A673 (cell line): ENCODE data around the gene SHLD1. TPM values are rescaled to one million over a fixed set of nuclear protein-coding genes. Genes with fewer than 3 reads are reported as not detected.
"Not testable (repeated sequence)": the region's sequence is repeated elsewhere in the genome, so short reads cannot be mapped to it uniquely, and the experiment has no call there.

Experiments used
- BruUV-seq: library from RNA; stranded (reverse); fragments of 400-500 nt; replicated peaks from 2 replicates; lab custom pipeline; 2021; lab: Mats Ljungman, UMichigan
- CTCF ChIA-PET: fragments of 300-600 bp; sonication (Branson Sonifier 250); formaldehyde crosslinking; loops from one replicate; lab custom pipeline; 2022; ENCODE audit warnings: antibody characterized with exemption; lab: Charles Lee
- POLR2A ChIA-PET: fragments of 300-600 bp; sonication (Branson Sonifier 250); formaldehyde crosslinking; loops from one replicate; lab custom pipeline; 2022; ENCODE audit warnings: antibody characterized with exemption; ENCODE audit not compliant: low non-redundant PET; lab: Charles Lee
- DNase-seq: peaks from one replicate; pipeline ENCODE4 v3.0.0-alpha.2; 2015; ENCODE audit warnings: low spot score
- H3K27ac ChIP-seq: fragments of 200-600 bp; sonication (generic); 2 replicates; pipeline ENCODE4 v1.5.1; 2016; ENCODE audit warnings: mixed run types, low read depth, mild to moderate bottlenecking, mixed read lengths, antibody characterized with exemption, low read length; ENCODE audit not compliant: poor library complexity, severe bottlenecking
- H3K27me3 ChIP-seq: fragments of 200-600 bp; sonication (generic); replicated peaks from 2 replicates; pipeline ENCODE4 v1.6.1; 2017; ENCODE audit warnings: mixed run types, low read depth, mild to moderate bottlenecking, mixed read lengths, antibody characterized with exemption, low read length; ENCODE audit not compliant: insufficient read depth, poor library complexity
- H3K36me3 ChIP-seq: fragments of 200-600 bp; sonication (generic); 2 replicates; pipeline ENCODE4 v1.6.1; 2016; ENCODE audit warnings: mixed run types, mild to moderate bottlenecking, mixed read lengths, antibody characterized with exemption, low read length; ENCODE audit not compliant: insufficient read depth, poor library complexity, severe bottlenecking
- H3K4me1 ChIP-seq: fragments of 200-600 bp; sonication (generic); 2 replicates; pipeline ENCODE4 v1.6.1; 2017; ENCODE audit warnings: mixed run types, mild to moderate bottlenecking, mixed read lengths, antibody characterized with exemption, low read length; ENCODE audit not compliant: insufficient read depth, poor library complexity, severe bottlenecking
- H3K4me3 ChIP-seq: fragments of 200-600 bp; sonication (generic); 2 replicates; pipeline ENCODE4 v1.5.1; 2016; ENCODE audit warnings: low read depth, mixed run types, mild to moderate bottlenecking, mixed read lengths, low read length; ENCODE audit not compliant: poor library complexity, severe bottlenecking
- H3K9me3 ChIP-seq: fragments of 200-600 bp; sonication (generic); 2 replicates; pipeline ENCODE4 v1.6.1; 2016; ENCODE audit warnings: mixed run types, low read depth, mild to moderate bottlenecking, mixed read lengths, antibody characterized with exemption, low read length; ENCODE audit not compliant: poor library complexity, severe bottlenecking
- EZH2 ChIP-seq: fragments of 200-600 bp; sonication (generic); IDR thresholded peaks from 2 replicates; pipeline ENCODE4 v1.6.1; 2017; ENCODE audit warnings: borderline replicate concordance, low read depth, mild to moderate bottlenecking, mixed read lengths, antibody characterized with exemption, low read length; ENCODE audit not compliant: poor library complexity, severe bottlenecking
- intact Hi-C: fragments of 100-400 bp; cut with micrococcal nuclease; formaldehyde crosslinking; loops from one replicate; pipeline ENCODE4 v1.10.0; 2022; ENCODE audit not compliant: unreplicated experiment
- total RNA-seq: library from RNA; stranded (reverse); gene quantifications from 2 replicates; pipeline ENCODE4 v1.2.3, GENCODE V29; 2021
- TF ChIP-seq, protein P1 (sequence below): fragments of 300-800, 200-600 bp; sonication (generic); conservative IDR thresholded peaks from 2 replicates; pipeline ENCODE4 v1.5.1; 2017; ENCODE audit warnings: low read depth, mild to moderate bottlenecking, antibody characterized with exemption, low read length, moderate library complexity, mixed read lengths

SHLD1 gene
- total RNA-seq, 1 experiment from 2014 or later: 5.8 TPM

DNA sequence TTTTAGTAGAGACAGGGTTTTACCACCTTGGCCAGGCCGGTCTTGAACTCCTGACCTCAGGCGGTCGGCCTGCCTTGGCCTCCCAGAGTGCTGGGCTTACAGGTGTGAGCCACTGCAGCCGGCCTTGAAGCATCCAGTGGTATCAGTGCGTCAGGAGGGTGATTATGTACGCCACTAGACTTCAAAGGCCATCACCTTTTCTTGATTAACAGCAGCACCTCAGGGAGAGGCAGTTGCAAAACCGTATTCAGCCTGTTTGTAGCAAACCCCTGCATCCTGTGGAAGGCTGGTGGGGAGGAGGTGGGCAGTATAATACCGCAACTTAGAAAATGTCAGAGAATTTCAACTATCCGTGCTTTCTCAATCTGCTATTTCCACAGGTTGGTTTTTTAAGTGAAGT lies 27.3 kb upstream of the SHLD1 start:
- no peaks in the 10 kb centered on the region for H3K9me3 ChIP-seq
- no TSS peak for BruUV-seq
- H3K4me3 ChIP-seq: no peak overlapping the region
- H3K36me3 ChIP-seq: no peaks in the 10 kb centered on the region
- ChIA-PET CTCF (no interaction called here), POLR2A (no interaction called here)
- H3K27me3 ChIP-seq: no peaks in the 10 kb centered on the region
- H3K4me1 ChIP-seq: peaks cover 6% of the 10 kb centered on the region
- no peak overlapping the region for H3K27ac ChIP-seq
- no peak for DNase-seq
- intact Hi-C loops: no loop called here
- TF ChIP-seq, protein P1, sequence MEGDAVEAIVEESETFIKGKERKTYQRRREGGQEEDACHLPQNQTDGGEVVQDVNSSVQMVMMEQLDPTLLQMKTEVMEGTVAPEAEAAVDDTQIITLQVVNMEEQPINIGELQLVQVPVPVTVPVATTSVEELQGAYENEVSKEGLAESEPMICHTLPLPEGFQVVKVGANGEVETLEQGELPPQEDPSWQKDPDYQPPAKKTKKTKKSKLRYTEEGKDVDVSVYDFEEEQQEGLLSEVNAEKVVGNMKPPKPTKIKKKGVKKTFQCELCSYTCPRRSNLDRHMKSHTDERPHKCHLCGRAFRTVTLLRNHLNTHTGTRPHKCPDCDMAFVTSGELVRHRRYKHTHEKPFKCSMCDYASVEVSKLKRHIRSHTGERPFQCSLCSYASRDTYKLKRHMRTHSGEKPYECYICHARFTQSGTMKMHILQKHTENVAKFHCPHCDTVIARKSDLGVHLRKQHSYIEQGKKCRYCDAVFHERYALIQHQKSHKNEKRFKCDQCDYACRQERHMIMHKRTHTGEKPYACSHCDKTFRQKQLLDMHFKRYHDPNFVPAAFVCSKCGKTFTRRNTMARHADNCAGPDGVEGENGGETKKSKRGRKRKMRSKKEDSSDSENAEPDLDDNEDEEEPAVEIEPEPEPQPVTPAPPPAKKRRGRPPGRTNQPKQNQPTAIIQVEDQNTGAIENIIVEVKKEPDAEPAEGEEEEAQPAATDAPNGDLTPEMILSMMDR: no peak
- no peak for TF ChIP-seq EZH2

DNA sequence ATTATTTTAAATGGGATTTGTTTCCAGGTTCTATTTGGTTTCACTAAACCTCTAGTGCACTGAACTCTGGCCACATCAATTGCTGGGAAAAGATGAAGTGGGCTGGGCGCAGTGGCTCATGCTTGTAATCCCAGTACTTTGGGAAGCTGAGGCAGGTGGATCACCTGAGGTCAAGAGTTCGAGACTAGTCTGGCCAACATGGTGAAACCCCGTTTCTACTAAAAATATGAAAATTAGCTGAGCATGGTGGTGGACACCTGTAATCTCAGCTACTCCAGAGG lies 25.1 kb upstream of the SHLD1 start:
- H3K36me3 ChIP-seq, H3K9me3 ChIP-seq, DNase-seq, H3K4me3 ChIP-seq, intact Hi-C loops, BruUV-seq, H3K27ac ChIP-seq, H3K27me3 ChIP-seq, POLR2A ChIA-PET, H3K4me1 ChIP-seq: not testable (repeated sequence)
- CTCF ChIA-PET: interaction anchor here (0.5 kb wide), 1 partner anchor 20 kb away, joined by 3 read pairs; no protein-coding TSS in a partner anchor

DNA sequence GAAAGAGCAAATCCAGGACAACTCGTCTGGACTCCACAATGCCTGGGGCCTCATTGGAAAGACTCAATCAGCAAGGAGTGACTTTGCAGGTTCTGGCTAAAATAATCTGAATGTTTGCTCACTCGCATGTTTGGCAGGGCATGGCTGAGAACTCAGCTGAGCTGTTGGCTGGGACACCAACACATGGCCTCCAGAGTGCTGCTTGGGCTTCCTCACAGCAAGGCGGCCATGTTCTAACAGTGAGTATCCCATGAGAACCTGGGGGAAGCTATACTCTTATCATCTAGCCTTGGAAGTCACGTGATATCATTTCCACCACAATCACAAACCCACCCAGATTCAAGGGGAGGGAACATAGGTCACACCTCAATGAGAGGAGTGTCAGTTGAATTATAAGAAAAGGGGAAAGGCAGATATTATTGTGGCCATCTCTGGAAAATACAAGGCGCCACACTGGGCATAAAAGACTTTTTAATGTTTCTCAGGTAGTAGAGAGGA lies 23.1 kb upstream of the SHLD1 start:
- no peak for TF ChIP-seq EZH2
- TF ChIP-seq, protein P1: no peak
- ChIA-PET CTCF (no interaction called here), POLR2A (no interaction called here)
- Histone ChIP-seq H3K4me1 (peaks cover 6% of the 10 kb centered on the region), H3K4me3 (no peak overlapping the region), H3K36me3 (no peaks in the 10 kb centered on the region), H3K27ac (no peak overlapping the region), H3K27me3 (no peaks in the 10 kb centered on the region), H3K9me3 (no peaks in the 10 kb centered on the region)
- intact Hi-C loops: no loop called here
- BruUV-seq: no TSS peak
- DNase-seq: no peak

DNA sequence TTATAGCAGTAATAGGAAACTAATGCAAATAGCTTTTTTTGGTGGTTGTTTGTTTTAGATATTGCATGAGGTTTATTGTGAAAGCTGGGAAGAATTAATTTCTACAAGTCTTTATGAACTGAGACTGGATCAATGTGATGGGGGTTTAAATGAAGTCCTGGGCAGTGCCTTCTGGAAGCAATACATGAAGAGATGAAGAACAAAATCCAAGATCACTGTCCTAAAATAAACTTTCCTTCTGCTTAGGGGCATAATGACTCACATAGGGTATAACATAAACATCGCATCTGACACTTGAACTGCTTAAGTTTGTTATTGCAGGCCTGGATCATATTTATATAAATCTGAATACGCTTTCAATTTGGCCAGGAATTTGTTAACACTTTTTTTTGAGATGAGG lies 20.9 kb upstream of the SHLD1 start:
- ChIA-PET POLR2A (no interaction called here), CTCF (no interaction called here)
- Histone ChIP-seq H3K4me3 (no peak overlapping the region), H3K27me3 (no peaks in the 10 kb centered on the region), H3K36me3 (no peaks in the 10 kb centered on the region), H3K9me3 (no peaks in the 10 kb centered on the region), H3K4me1 (peaks cover 6% of the 10 kb centered on the region), H3K27ac (no peak overlapping the region)
- no peak for DNase-seq
- TF ChIP-seq, protein P1: no peak
- BruUV-seq: no TSS peak
- intact Hi-C loops: no loop called here
